Epithelial cell of umbilical artery (primary cell): ENCODE measurements around the gene RPS10. TPM values are rescaled to one million over a fixed set of nuclear protein-coding genes. Genes with fewer than 3 reads are reported as not detected.

ENCODE experiments used
- total RNA-seq: library from RNA; depleted of rRNA; stranded (reverse); fragments of >200 nt; gene quantifications from 2 replicates; pipeline ENCODE4 v1.2.3, GENCODE V29; 2014

The RPS10 gene
- 2,419 and 4,666 TPM in 2 replicates for total RNA-seq

GRCh38 chr6:34425498-34426410 lies at the start of gene RPS10:
Gene RPS10 (minus strand): TSS chr6:34426069. CDS start chr6:34425221, 848 bp downstream.

GRCh38 chr6:34465531-34466241 lies 39.8 kb upstream of the RPS10 start, which contains the start of gene PACSIN1:
Gene PACSIN1 (plus strand): TSS chr6:34466076. CDS start chr6:34526306, 60,230 bp downstream.

GRCh38 chr6:34392497-34393190 lies 33.2 kb downstream of the RPS10 start, which contains the start of gene NUDT3:
Gene NUDT3 (minus strand): TSS chr6:34392669. CDS start chr6:34392362, 307 bp downstream.

Other genes with a start within 250 kb of the RPS10 start
- 229 and 287 TPM in 2 replicates for gene HMGA1, start 189.2 kb downstream of the RPS10 start, total RNA-seq
- 19.5 and 39.8 TPM in 2 replicates for gene SMIM29, start 177.1 kb downstream of the RPS10 start, total RNA-seq
- 17.5 and 21.4 TPM in 2 replicates for gene NUDT3, start 33.4 kb downstream of the RPS10 start, total RNA-seq
- gene PACSIN1, start 40.0 kb upstream of the RPS10 start, total RNA-seq = not detected in 2 replicates
- not detected in 2 replicates for gene SPDEF, start 130.3 kb upstream of the RPS10 start, total RNA-seq